Measurements from ENCODE around the gene USP30.
A peak's percentile ranks its signal among the peaks of the same experiment; 100 is the strongest.
"Not testable (repeated sequence)": the region's sequence is repeated elsewhere in the genome, so short reads cannot be mapped to it uniquely, and the experiment has no call there.

USP30 gene

GRCh38 chr12:109053382-109054123 lies 1.2 kb downstream of the USP30 start:
- no peak for DNase-seq

GRCh38 chr12:109054124-109054513 lies 1.7 kb downstream of the USP30 start:
- DNase-seq = not testable (repeated sequence)

- DNase-seq = no peak
Measured at GRCh38 chr12:109054520-109054919, 2.1 kb downstream of the USP30 start.

- DNase-seq = no peak
Measured at GRCh38 chr12:109056891-109057290, 4.5 kb downstream of the USP30 start.

- DNase-seq = no peak
Measured at GRCh38 chr12:109057376-109057775, 5.0 kb downstream of the USP30 start.

GRCh38 chr12:109058773-109059172 lies 6.4 kb downstream of the USP30 start:
- DNase-seq = no peak

- DNase-seq = no peak
Measured at GRCh38 chr12:109064143-109064542, 11.8 kb downstream of the USP30 start.

GRCh38 chr12:109065154-109065852 lies 12.9 kb downstream of the USP30 start:
- DNase-seq = no peak

- no peak for DNase-seq
Measured at GRCh38 chr12:109065853-109066193, 13.4 kb downstream of the USP30 start.

GRCh38 chr12:109069307-109070271 lies 17.2 kb downstream of the USP30 start:
- no peak for DNase-seq

GRCh38 chr12:109074866-109075265 lies 22.5 kb downstream of the USP30 start:
- DNase-seq = no peak

GRCh38 chr12:109082751-109083150 lies 30.4 kb downstream of the USP30 start:
- DNase-seq = no peak

GRCh38 chr12:109084425-109084824 lies 32.0 kb downstream of the USP30 start:
- no peak for DNase-seq

GRCh38 chr12:109085590-109085989 lies 33.2 kb downstream of the USP30 start:
- no peak for DNase-seq

GRCh38 chr12:109087250-109087649 lies 34.9 kb downstream of the USP30 start:
- no peak for DNase-seq

- no peak for DNase-seq
Measured at GRCh38 chr12:109088818-109089217, 36.4 kb downstream of the USP30 start.

- no peak for DNase-seq
Measured at GRCh38 chr12:109089683-109090082, 37.3 kb downstream of the USP30 start.

- DNase-seq = no peak
Measured at GRCh38 chr12:109092497-109093021, 40.2 kb downstream of the USP30 start.

- peak; percentile 95 for DNase-seq
Measured at GRCh38 chr12:109093022-109093918, 40.9 kb downstream of the USP30 start, which contains the start of gene ALKBH2. Gene ALKBH2, minus strand, starts transcription at chr12:109093472. Its CDS starts 686 bp downstream, at chr12:109092786.

GRCh38 chr12:109097140-109097434 lies 44.7 kb downstream of the USP30 start:
- no peak for DNase-seq

GRCh38 chr12:109097435-109098182 lies 45.2 kb downstream of the USP30 start, which contains the start of gene UNG:
Gene UNG, plus strand, starts transcription at chr12:109097597. Its CDS starts 83 bp downstream, at chr12:109097680.
- peak; percentile 95 for DNase-seq
